K562 (cell line): ENCODE data around the gene PTGER2. TPM values are rescaled to one million over a fixed set of nuclear protein-coding genes. Genes with fewer than 3 reads are reported as not detected.

Experiments used
- ATAC-seq: fragments of 200-7000 bp; cut with Tn5 transposase; 3 replicates; pipeline ENCODE4 v1.9.1; 2020; ENCODE audit warnings: moderate library complexity
- BruUV-seq: library from RNA; stranded (reverse); fragments of 400-500 nt; replicated peaks from 2 replicates; lab custom pipeline; 2021; lab: Mats Ljungman, UMichigan
- CTCF ChIA-PET: fragments of 300-600 bp; formaldehyde crosslinking; extraction: SDS; loops from one replicate; lab custom pipeline; 2021; ENCODE audit warnings: low intra/inter-chr PET ratio; lab: Yijun Ruan, JAX
- POLR2A ChIA-PET: fragments of 300-600, 350-650 bp; sonication (Branson Sonifier 250); formaldehyde crosslinking; extraction: SDS; loops from one replicate; lab custom pipeline; 2021; ENCODE audit warnings: antibody characterized with exemption, inconsistent platforms; lab: Yijun Ruan, JAX
- DNase-seq, 4 experiments: peaks; one replicate each; pipeline versions ENCODE4 v3.0.0 to v3.0.0-alpha.2; 2011 to 2018; ENCODE audit warnings: low spot score in 3 of 4, mixed read lengths in 3 of 4; ENCODE audit errors: extremely low read depth in 1 of 4
- FAIRE-seq: peaks from 2 replicates; lab custom pipeline; 2011; peaks lifted over from hg19 to GRCh38; lab: Jason Lieb, UNC
- H2AFZ ChIP-seq: 2 replicates; pipeline ENCODE4 v1.6.0; 2011; ENCODE audit warnings: low read depth, low read length, control low read depth, inconsistent platforms
- H3K27ac ChIP-seq: fragments of 200-600 bp; 3 replicates; pipeline ENCODE4 v1.8.0; 2011; ENCODE audit warnings: low read depth, mild to moderate bottlenecking, control low read depth, inconsistent platforms, low read length, moderate library complexity, mixed read lengths; ENCODE audit errors: extremely low read depth
- H3K27me3 ChIP-seq, 2 experiments: fragments of 300-600 bp in 1 of 2; 2 replicates in 1 of 2; 3 replicates in 1 of 2; pipeline versions ENCODE4 v1.6.0 to v1.8.0; 2011; ENCODE audit warnings: inconsistent platforms in 2 of 2, low read length in 2 of 2, mild to moderate bottlenecking in 1 of 2, mixed read lengths in 1 of 2, moderate library complexity in 1 of 2; ENCODE audit not compliant: control insufficient read depth in 2 of 2, insufficient read depth in 2 of 2
- H3K36me3 ChIP-seq: fragments of 300-600 bp; 3 replicates; pipeline ENCODE4 v1.8.0; 2011; ENCODE audit warnings: mild to moderate bottlenecking, low read length, inconsistent platforms; ENCODE audit not compliant: control insufficient read depth, insufficient read depth
- H3K4me1 ChIP-seq, 2 experiments: fragments of 200-600 bp in 1 of 2; replicated peaks in 1 of 2; 2 replicates in 1 of 2; 3 replicates in 1 of 2; pipeline versions ENCODE4 v1.5.1 to v1.8.0; 2011; ENCODE audit warnings: inconsistent platforms in 2 of 2, low read length in 2 of 2, mild to moderate bottlenecking in 1 of 2, mixed read lengths in 1 of 2, moderate library complexity in 1 of 2; ENCODE audit not compliant: control insufficient read depth in 2 of 2, insufficient read depth in 2 of 2
- H3K4me2 ChIP-seq: 2 replicates; pipeline ENCODE4 v1.6.1; 2011; ENCODE audit warnings: low read length, control low read depth, inconsistent platforms, mixed read lengths; ENCODE audit not compliant: insufficient read depth
- H3K4me3 ChIP-seq: fragments of 200-600 bp; sonication (generic), shearing (Covaris generic); 2 replicates; pipeline ENCODE4 v1.5.1; 2016; ENCODE audit warnings: control low read depth, inconsistent platforms
- H3K79me2 ChIP-seq: fragments of 200-600 bp; 3 replicates; pipeline ENCODE4 v1.8.0; 2011; ENCODE audit warnings: low read length, inconsistent platforms; ENCODE audit not compliant: control insufficient read depth, insufficient read depth
- H3K9ac ChIP-seq, 2 experiments: 2 replicates each; pipeline versions ENCODE4 v1.6.0 to v1.6.1; 2011; ENCODE audit warnings: low read depth in 2 of 2, low read length in 2 of 2, control low read depth in 1 of 2, inconsistent platforms in 1 of 2, mild to moderate bottlenecking in 1 of 2, mixed read lengths in 1 of 2; ENCODE audit not compliant: insufficient read depth in 1 of 2
- H3K9me1 ChIP-seq: one replicate; pipeline ENCODE4 v1.6.0; 2011; ENCODE audit warnings: inconsistent platforms, mild to moderate bottlenecking, low read length, moderate library complexity; ENCODE audit not compliant: control insufficient read depth, insufficient read depth
- H3K9me3 ChIP-seq: replicated peaks from 2 replicates; pipeline ENCODE4 v1.5.1; 2011; ENCODE audit warnings: low read depth, low read length, inconsistent platforms; ENCODE audit not compliant: control insufficient read depth, insufficient read depth
- H4K20me1 ChIP-seq: replicated peaks from 2 replicates; pipeline ENCODE4 v1.6.1; 2011; ENCODE audit warnings: low read length, inconsistent platforms, mixed read lengths; ENCODE audit not compliant: control insufficient read depth, insufficient read depth
- BRF1 ChIP-seq: IDR thresholded peaks from 3 replicates; pipeline ENCODE4 v1.6.1; 2011; ENCODE audit warnings: borderline replicate concordance, mild to moderate bottlenecking; ENCODE audit not compliant: insufficient read length; ENCODE audit errors: extremely low read depth
- C11orf30 ChIP-seq: fragments of 450-650 bp; IDR thresholded peaks from 2 replicates; pipeline ENCODE4 v1.6.1; 2016; ENCODE audit warnings: low read depth, mild to moderate bottlenecking
- DPF2 ChIP-seq: fragments of 450-650 bp; IDR thresholded peaks from 2 replicates; pipeline ENCODE4 v1.6.1; 2016
- FOXA1 ChIP-seq: fragments of 450-650 bp; IDR thresholded peaks from 2 replicates; pipeline ENCODE4 v1.6.1; 2016; ENCODE audit warnings: mild to moderate bottlenecking, borderline replicate concordance
- GTF2A2 ChIP-seq: IDR thresholded peaks from 2 replicates; pipeline ENCODE4 v1.6.1; 2016; ENCODE audit warnings: mild to moderate bottlenecking, missing genetic modification characterization, missing compliant biosample characterization
- MAFF ChIP-seq: IDR thresholded peaks from 2 replicates; pipeline ENCODE4 v1.6.1; 2012; ENCODE audit warnings: low read length, improper control_type of control experiment
- MAFG ChIP-seq: fragments of 450-650 bp; conservative IDR thresholded peaks from 2 replicates; pipeline ENCODE4 v1.6.1; 2016; ENCODE audit warnings: missing genetic modification characterization, missing compliant biosample characterization
- RBM17 ChIP-seq: fragments of 200-400 bp; formaldehyde crosslinking; IDR thresholded peaks from 2 replicates; pipeline ENCODE4 v1.6.1; 2017; ENCODE audit warnings: low read depth, mild to moderate bottlenecking, low read length, borderline replicate concordance
- RFX7 ChIP-seq: fragments of 250-450 bp; sonication (Bioruptor Pico); IDR thresholded peaks from 2 replicates; pipeline ENCODE4 v1.5.1; 2021; ENCODE audit warnings: mild to moderate bottlenecking
- TBP ChIP-seq: optimal IDR thresholded peaks from 2 replicates; pipeline ENCODE3; 2011; ENCODE audit warnings: low read depth, low read length, improper control_type of control experiment
- ZNF316 ChIP-seq: fragments of 450-650 bp; IDR thresholded peaks from 2 replicates; pipeline ENCODE4 v1.6.1; 2016
- ZNF644 ChIP-seq: fragments of 200-800 bp; sonication (Bioruptor generic); IDR thresholded peaks from 2 replicates; pipeline ENCODE4 v1.6.1; 2016; ENCODE audit warnings: low read depth, missing genetic modification characterization, missing compliant biosample characterization
- ZNF76 ChIP-seq: fragments of 250-450 bp; sonication (Bioruptor Pico); IDR thresholded peaks from 2 replicates; pipeline ENCODE4 v1.4.0; 2020; ENCODE audit warnings: mild to moderate bottlenecking, moderate library complexity, borderline replicate concordance
- WGBS: fragments of 100-300 bp; shearing (Covaris generic); methylation state at CpG from one replicate; pipeline ENCODE4 v1.1.6; 2016; ENCODE audit warnings: low coverage, mixed read lengths; ENCODE audit not compliant: insufficient coverage; ENCODE audit errors: missing lambda C conversion rate; 5-methylcytosine and 5-hydroxymethylcytosine counted together
- in situ Hi-C: fragments of 300-500 bp; cut with MboI; formaldehyde crosslinking; loops from 4 replicates; pipeline ENCODE4 v1.15.0; 2018; ENCODE audit warnings: inconsistent platforms, mixed read lengths
- intact Hi-C: fragments of 100-400 bp; cut with micrococcal nuclease; formaldehyde crosslinking; loops from 2 replicates; pipeline ENCODE4 v1.14.2; 2022
- polyA plus RNA-seq, 8 experiments: library from polyadenylated mRNA; depleted of rRNA in 4 of 8; stranded (reverse) in 5 of 8; unstranded in 3 of 8; fragments of >200 nt; fragmentation: Nextera tagmentation in 2 of 8; fragmentation: Illumina TruSeq in 1 of 8; extraction: Ambion mirVana in 2 of 8; extraction: Trizol in 1 of 8; gene quantifications; 2 replicates each; pipeline versions ENCODE4 v1.2.1 to v1.2.3, GENCODE V29; 2011 to 2014; ENCODE audit warnings: inconsistent platforms in 1 of 8, missing spikeins in 1 of 8
- total RNA-seq, 7 experiments: library from RNA; depleted of rRNA in 6 of 7; stranded (reverse); fragments of >200 nt in 6 of 7; fragmentation: Illumina TruSeq in 2 of 7; extraction: Trizol in 2 of 7; gene quantifications; 2 replicates each; pipeline versions ENCODE4 v1.2.1 to v1.2.3, GENCODE V29; 2011 to 2021; ENCODE audit warnings: low replicate concordance in 1 of 7
- TF ChIP-seq, protein P1 (sequence below): fragments of 250-450 bp; sonication (Bioruptor Pico); IDR thresholded peaks from 2 replicates; pipeline ENCODE4 v1.8.0; 2022; ENCODE audit warnings: moderate library complexity, mild to moderate bottlenecking, inconsistent platforms
- TF ChIP-seq, protein P2 (sequence below), 2 experiments: fragments of 150-350 bp in 1 of 2; IDR thresholded peaks; 2 replicates each; pipeline ENCODE4 v1.6.1; 2012 to 2016; ENCODE audit warnings: low read depth in 2 of 2, low read length in 2 of 2, mild to moderate bottlenecking in 1 of 2, moderate library complexity in 1 of 2
- TF ChIP-seq, protein P3 (sequence below): sonication (generic); IDR thresholded peaks from 2 replicates; pipeline ENCODE4 v1.6.1; 2016

PTGER2 gene
- total and polyA plus RNA-seq, 9 of the 15 experiments (the other 6 are each of a cell fraction or from before 2014, with no cell fraction given) = not detected

DNA sequence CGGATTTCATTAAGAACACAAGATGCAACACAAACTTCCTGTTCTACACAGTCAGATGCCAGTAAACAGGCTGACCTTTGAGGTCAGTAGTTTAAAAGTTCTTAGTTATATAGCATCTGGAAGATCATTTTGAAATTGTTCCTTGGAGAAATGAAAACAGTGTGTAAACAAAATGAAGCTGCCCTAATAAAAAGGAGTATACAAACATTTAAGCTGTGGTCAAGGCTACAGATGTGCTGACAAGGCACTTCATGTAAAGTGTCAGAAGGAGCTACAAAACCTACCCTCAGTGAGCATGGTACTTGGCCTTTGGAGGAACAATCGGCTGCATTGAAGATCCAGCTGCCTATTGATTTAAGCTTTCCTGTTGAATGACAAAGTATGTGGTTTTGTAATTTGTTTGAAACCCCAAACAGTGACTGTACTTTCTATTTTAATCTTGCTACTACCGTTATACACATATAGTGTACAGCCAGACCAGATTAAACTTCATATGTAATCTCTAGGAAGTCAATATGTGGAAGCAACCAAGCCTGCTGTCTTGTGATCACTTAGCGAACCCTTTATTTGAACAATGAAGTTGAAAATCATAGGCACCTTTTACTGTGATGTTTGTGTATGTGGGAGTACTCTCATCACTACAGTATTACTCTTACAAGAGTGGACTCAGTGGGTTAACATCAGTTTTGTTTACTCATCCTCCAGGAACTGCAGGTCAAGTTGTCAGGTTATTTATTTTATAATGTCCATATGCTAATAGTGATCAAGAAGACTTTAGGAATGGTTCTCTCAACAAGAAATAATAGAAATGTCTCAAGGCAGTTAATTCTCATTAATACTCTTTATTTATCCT, 13.5 kb downstream of the PTGER2 start:
- no peak overlapping the region for H3K9ac ChIP-seq
- CTCF ChIA-PET = no interaction called here
- FAIRE-seq (no peak), DNase-seq (no peak), ATAC-seq (no peak)
- H3K36me3 ChIP-seq = no peaks in the 10 kb centered on the region
- H2AFZ ChIP-seq = no peak overlapping the region
- in situ Hi-C loops = no loop called here
- WGBS = 2% methylated on average over 4 of the region's 4 CpGs
- H3K9me3 ChIP-seq = no peaks in the 10 kb centered on the region
- no peak overlapping the region for H3K27ac ChIP-seq
- H3K79me2 ChIP-seq = no peaks in the 10 kb centered on the region
- H3K27me3 ChIP-seq = no peaks in the 10 kb centered on the region
- no peak overlapping the region for H3K4me2 ChIP-seq
- no peaks in the 10 kb centered on the region for H3K9me1 ChIP-seq
- POLR2A ChIA-PET = no interaction called here
- no peaks in the 10 kb centered on the region for H4K20me1 ChIP-seq
- intact Hi-C loops = no loop called here
- no peak overlapping the region for H3K4me3 ChIP-seq
- H3K4me1 ChIP-seq = no peaks in the 10 kb centered on the region
- BruUV-seq = no TSS peak
- TF ChIP-seq DPF2 (no peak), ZNF316 (peak; percentile 26; the same call in 1 of the 2 replicates), TBP (no peak), ZNF644 (tag) (no peak), FOXA1 (no peak), MAFG (tag) (0 out of 2 replicates have a peak, but pooled peaks have one; percentile 16), MAFF (peak; percentile 45), ZNF76 (no peak), C11orf30 (peak; percentile 21; the same call in 1 of the 2 replicates), GTF2A2 (tag) (no peak), BRF1 (no peak), RFX7 (CRISPR knock-in tag) (no peak), RBM17 (no peak)
- TF ChIP-seq, protein P1, sequence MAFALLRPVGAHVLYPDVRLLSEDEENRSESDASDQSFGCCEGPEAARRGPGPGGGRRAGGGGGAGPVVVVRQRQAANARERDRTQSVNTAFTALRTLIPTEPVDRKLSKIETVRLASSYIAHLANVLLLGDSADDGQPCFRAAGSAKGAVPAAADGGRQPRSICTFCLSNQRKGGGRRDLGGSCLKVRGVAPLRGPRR = no peak
- TF ChIP-seq, protein P2, sequence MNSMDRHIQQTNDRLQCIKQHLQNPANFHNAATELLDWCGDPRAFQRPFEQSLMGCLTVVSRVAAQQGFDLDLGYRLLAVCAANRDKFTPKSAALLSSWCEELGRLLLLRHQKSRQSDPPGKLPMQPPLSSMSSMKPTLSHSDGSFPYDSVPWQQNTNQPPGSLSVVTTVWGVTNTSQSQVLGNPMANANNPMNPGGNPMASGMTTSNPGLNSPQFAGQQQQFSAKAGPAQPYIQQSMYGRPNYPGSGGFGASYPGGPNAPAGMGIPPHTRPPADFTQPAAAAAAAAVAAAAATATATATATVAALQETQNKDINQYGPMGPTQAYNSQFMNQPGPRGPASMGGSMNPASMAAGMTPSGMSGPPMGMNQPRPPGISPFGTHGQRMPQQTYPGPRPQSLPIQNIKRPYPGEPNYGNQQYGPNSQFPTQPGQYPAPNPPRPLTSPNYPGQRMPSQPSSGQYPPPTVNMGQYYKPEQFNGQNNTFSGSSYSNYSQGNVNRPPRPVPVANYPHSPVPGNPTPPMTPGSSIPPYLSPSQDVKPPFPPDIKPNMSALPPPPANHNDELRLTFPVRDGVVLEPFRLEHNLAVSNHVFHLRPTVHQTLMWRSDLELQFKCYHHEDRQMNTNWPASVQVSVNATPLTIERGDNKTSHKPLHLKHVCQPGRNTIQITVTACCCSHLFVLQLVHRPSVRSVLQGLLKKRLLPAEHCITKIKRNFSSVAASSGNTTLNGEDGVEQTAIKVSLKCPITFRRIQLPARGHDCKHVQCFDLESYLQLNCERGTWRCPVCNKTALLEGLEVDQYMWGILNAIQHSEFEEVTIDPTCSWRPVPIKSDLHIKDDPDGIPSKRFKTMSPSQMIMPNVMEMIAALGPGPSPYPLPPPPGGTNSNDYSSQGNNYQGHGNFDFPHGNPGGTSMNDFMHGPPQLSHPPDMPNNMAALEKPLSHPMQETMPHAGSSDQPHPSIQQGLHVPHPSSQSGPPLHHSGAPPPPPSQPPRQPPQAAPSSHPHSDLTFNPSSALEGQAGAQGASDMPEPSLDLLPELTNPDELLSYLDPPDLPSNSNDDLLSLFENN (IDR thresholded peaks at IDR 0.05; ENCODE audit: low read depth in 2 of 2, low read length in 2 of 2) = no peak
- TF ChIP-seq, protein P3, sequence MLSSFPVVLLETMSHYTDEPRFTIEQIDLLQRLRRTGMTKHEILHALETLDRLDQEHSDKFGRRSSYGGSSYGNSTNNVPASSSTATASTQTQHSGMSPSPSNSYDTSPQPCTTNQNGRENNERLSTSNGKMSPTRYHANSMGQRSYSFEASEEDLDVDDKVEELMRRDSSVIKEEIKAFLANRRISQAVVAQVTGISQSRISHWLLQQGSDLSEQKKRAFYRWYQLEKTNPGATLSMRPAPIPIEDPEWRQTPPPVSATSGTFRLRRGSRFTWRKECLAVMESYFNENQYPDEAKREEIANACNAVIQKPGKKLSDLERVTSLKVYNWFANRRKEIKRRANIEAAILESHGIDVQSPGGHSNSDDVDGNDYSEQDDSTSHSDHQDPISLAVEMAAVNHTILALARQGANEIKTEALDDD = no peak
